DND-41 (cell line): Measurements from ENCODE around the gene GALK1.

ENCODE experiments used
- EZH2 ChIP-seq: IDR thresholded peaks from 3 replicates; pipeline ENCODE4 v1.6.1; 2012; ENCODE audit warnings: borderline replicate concordance, low read depth, mild to moderate bottlenecking, moderate library complexity, low read length, inconsistent platforms; ENCODE audit not compliant: severe bottlenecking
- TF ChIP-seq, protein P1 (sequence below): IDR thresholded peaks from 2 replicates; pipeline ENCODE4 v1.5.1; 2012; ENCODE audit warnings: borderline replicate concordance, low read length, moderate library complexity, mild to moderate bottlenecking; ENCODE audit not compliant: poor library complexity, severe bottlenecking; ENCODE audit errors: extremely low read depth

DNA sequence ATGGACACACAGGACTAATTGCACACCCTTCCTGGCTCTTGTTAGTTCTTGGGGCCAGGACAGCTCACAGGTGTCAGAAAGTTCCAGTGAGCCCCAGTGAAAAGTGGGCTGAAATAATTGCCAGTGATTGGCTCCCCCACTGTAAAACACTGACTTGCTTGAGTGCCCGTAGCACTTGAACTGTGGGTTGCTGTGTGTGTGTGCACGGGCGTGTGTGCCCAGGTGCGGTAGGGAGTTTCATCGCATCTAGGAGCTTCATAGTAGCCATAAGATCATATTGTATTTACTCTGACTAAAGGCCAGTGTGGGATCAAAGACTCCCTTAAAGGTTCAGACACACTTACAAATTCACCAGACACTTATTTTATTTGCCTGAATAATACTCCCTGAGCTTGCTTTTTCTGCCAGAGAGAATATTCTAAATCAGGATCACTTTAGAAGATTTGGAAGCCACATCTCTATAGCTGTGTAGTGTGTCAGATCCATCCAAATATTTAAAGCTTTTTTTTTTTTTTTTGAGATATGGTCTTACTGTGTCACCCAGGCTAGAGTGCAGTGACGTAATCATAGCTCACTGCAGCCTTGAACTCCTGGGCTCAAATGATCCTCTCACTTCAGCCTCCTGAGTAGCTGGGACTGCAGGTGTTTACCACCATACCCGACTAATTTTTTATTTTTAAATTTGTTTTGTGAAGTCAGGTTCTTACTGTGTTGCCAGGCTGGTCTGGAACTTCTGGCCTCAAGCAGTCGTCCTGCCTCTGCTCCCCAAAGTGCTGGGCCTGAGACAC is 31.0 kb upstream of the GALK1 start:
- TF ChIP-seq, protein P1, sequence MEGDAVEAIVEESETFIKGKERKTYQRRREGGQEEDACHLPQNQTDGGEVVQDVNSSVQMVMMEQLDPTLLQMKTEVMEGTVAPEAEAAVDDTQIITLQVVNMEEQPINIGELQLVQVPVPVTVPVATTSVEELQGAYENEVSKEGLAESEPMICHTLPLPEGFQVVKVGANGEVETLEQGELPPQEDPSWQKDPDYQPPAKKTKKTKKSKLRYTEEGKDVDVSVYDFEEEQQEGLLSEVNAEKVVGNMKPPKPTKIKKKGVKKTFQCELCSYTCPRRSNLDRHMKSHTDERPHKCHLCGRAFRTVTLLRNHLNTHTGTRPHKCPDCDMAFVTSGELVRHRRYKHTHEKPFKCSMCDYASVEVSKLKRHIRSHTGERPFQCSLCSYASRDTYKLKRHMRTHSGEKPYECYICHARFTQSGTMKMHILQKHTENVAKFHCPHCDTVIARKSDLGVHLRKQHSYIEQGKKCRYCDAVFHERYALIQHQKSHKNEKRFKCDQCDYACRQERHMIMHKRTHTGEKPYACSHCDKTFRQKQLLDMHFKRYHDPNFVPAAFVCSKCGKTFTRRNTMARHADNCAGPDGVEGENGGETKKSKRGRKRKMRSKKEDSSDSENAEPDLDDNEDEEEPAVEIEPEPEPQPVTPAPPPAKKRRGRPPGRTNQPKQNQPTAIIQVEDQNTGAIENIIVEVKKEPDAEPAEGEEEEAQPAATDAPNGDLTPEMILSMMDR: no peak
- no peak for TF ChIP-seq EZH2
